ENCODE measurements around the gene SAT2.

Gene SAT2

GRCh38 chr17:7589891-7590691, 37.5 kb downstream of the SAT2 start, which contains the start of gene SOX15:
Gene SOX15, minus strand, starts transcription at chr17:7590094. Its CDS starts 418 bp downstream, at chr17:7589676.
- no peak for DNase-seq

GRCh38 chr17:7589204-7589868, 38.3 kb downstream of the SAT2 start:
- DNase-seq = peak; percentile 80

- DNase-seq = no peak
Observed at GRCh38 chr17:7588553-7589203, 38.9 kb downstream of the SAT2 start.

GRCh38 chr17:7587420-7588151, 40.0 kb downstream of the SAT2 start:
- DNase-seq = no peak

GRCh38 chr17:7586673-7587419, 40.8 kb downstream of the SAT2 start:
- DNase-seq = peak; percentile 19

GRCh38 chr17:7583253-7584109, 44.1 kb downstream of the SAT2 start, which contains the start of gene MPDU1:
Gene MPDU1, plus strand, starts transcription at chr17:7583852. Its CDS starts 11 bp downstream, at chr17:7583863.
- DNase-seq = peak; percentile 98

- no peak for DNase-seq
Observed at GRCh38 chr17:7582396-7583252, 45.0 kb downstream of the SAT2 start.

- DNase-seq = no peak
Observed at GRCh38 chr17:7580604-7581575, 46.7 kb downstream of the SAT2 start.

- DNase-seq = no peak
Observed at GRCh38 chr17:7579834-7580603, 47.6 kb downstream of the SAT2 start.

- DNase-seq = no peak
Observed at GRCh38 chr17:7579001-7579833, 48.4 kb downstream of the SAT2 start, which contains the start of gene CD68. Gene CD68, plus strand, starts transcription at chr17:7579638. Its CDS starts 40 bp downstream, at chr17:7579678.

GRCh38 chr17:7577327-7578199, 50.1 kb downstream of the SAT2 start:
- no peak for DNase-seq

GRCh38 chr17:7576432-7576937, 51.1 kb downstream of the SAT2 start:
- no peak for DNase-seq

Data from SHP77 treated with DMSO at 0.1 percent for 48 hours (cell line).